Lung (tissue), 10 donors: ENCODE measurements around the gene SSX4. TPM values are rescaled to one million over a fixed set of nuclear protein-coding genes. Genes with fewer than 3 reads are reported as not detected.
"Not testable (repeated sequence)": the region's sequence is repeated elsewhere in the genome, so short reads cannot be mapped to it uniquely, and the experiment has no call there.

Source experiments
- ATAC-seq: fragments of 200-7000 bp; cut with Tn5 transposase; one replicate; pipeline ENCODE4 v1.9.1; 2020; ENCODE audit warnings: moderate number of reproducible peaks; ENCODE audit not compliant: insufficient read depth, low FRiP score
- DNase-seq, 3 donors: peaks; one replicate each; pipeline ENCODE4 v3.0.0-alpha.2; 2013 to 2017
- H3K27ac ChIP-seq, 2 donors: one replicate each; pipeline ENCODE4 v1.5.1; 2013; ENCODE audit warnings: mild to moderate bottlenecking in 2 of 2, moderate library complexity in 2 of 2, control low read depth in 1 of 2, inconsistent platforms in 1 of 2, low read depth in 1 of 2, low read length in 1 of 2
- H3K27me3 ChIP-seq, 3 donors: one replicate each; pipeline ENCODE4 v1.5.1; 2013; ENCODE audit warnings: low read length in 2 of 3; ENCODE audit not compliant: control insufficient read depth in 3 of 3, insufficient read depth in 3 of 3
- H3K36me3 ChIP-seq, 4 donors: one replicate each; pipeline ENCODE4 v1.5.1; 2013; ENCODE audit warnings: low read length in 4 of 4, mild to moderate bottlenecking in 1 of 4, moderate library complexity in 1 of 4; ENCODE audit not compliant: control insufficient read depth in 4 of 4, insufficient read depth in 4 of 4
- H3K4me1 ChIP-seq, 5 donors: one replicate each; pipeline ENCODE4 v1.5.1; 2013; ENCODE audit warnings: low read length in 5 of 5, mild to moderate bottlenecking in 2 of 5, moderate library complexity in 1 of 5; ENCODE audit not compliant: control insufficient read depth in 5 of 5, insufficient read depth in 5 of 5
- H3K4me3 ChIP-seq: one replicate; pipeline ENCODE4 v1.5.1; 2013; ENCODE audit warnings: mild to moderate bottlenecking, control low read depth, moderate library complexity
- H3K9ac ChIP-seq, 2 donors: one replicate each; pipeline ENCODE4 v1.5.1; 2013; ENCODE audit warnings: low read length in 2 of 2, control low read depth in 1 of 2; ENCODE audit not compliant: insufficient read depth in 1 of 2
- H3K9me3 ChIP-seq, 4 donors: one replicate each; pipeline ENCODE4 v1.5.1; 2013; ENCODE audit warnings: low read length in 3 of 4, mild to moderate bottlenecking in 1 of 4, moderate library complexity in 1 of 4; ENCODE audit not compliant: control insufficient read depth in 4 of 4, insufficient read depth in 3 of 4
- WGBS, 2 donors: extraction: QIAGEN DNeasy Blood & Tissue Kit; methylation state at CpG; one replicate each; pipeline ENCODE4 v1.1.7; 2013; 5-methylcytosine and 5-hydroxymethylcytosine counted together
- polyA plus RNA-seq, 2 donors: library from polyadenylated mRNA; stranded (reverse); fragments of 200-250 nt; gene quantifications; one replicate each; pipeline ENCODE4 v1.2.1, GENCODE V29; 2013
- total RNA-seq, 2 donors: library from RNA; depleted of rRNA in 1 of 2; stranded (reverse); fragments of >200 nt in 1 of 2; gene quantifications; one replicate each; pipeline ENCODE4 v1.2.1, GENCODE V29; 2014 to 2021
- donor health status: Bipolar disorder and iron deficiency.
- donor health status: healthy.
- donor health status: DM: yes; HTN: yes; CAD: no.

Gene SSX4
- total and polyA plus RNA-seq, 4 donors: not detected

DNA sequence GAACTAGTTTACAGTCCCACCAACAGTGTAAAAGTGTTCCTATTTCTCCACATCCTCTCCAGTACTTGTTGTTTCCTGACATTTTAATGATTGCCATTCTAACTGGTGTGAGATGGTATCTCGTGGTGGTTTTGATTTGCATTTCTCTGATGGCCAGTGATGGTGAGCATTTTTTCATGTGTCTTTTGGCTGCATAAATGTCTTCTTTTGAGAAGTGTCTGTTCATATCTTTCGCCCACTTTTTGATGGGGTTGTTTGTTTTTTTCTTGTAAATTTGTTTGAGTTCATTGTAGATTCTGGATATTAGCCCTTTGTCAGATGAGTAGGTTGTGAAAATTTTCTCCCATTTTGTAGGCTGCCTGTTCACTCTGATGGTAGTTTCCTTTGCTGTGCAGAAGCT, 13.6 kb downstream of the SSX4 start:
- 71 to 79% methylated on average over 1 of the region's 2 CpGs for WGBS, 2 donors
- H3K9ac ChIP-seq: not testable (repeated sequence)

DNA sequence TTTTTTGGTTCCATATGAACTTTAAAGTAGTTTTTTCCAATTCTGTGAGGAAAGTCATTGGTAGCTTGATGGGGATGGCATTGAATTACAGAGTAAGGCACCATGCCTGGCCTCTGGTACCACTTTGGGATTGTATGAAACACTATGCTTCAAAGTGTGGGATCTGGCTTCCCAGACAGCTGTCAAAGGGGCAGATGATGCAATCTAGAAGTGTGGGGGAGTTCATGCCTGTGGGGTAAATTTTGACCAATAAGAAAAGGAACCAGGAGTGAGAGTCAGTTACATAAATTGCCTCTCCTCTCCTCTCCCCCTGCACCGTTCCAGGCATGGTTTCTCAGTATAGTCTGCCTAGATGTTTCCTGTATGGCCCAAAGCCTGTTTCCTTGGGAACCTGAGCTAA, 14.5 kb downstream of the SSX4 start:
- H3K36me3 ChIP-seq, ATAC-seq: not testable (repeated sequence)

More for the DNA sequence above, 13.6 kb downstream of the SSX4 start:
- not testable (repeated sequence) for H3K27ac ChIP-seq, H3K4me3 ChIP-seq, DNase-seq, H3K27me3 ChIP-seq, H3K4me1 ChIP-seq, ATAC-seq, H3K9me3 ChIP-seq, H3K36me3 ChIP-seq

DNA sequence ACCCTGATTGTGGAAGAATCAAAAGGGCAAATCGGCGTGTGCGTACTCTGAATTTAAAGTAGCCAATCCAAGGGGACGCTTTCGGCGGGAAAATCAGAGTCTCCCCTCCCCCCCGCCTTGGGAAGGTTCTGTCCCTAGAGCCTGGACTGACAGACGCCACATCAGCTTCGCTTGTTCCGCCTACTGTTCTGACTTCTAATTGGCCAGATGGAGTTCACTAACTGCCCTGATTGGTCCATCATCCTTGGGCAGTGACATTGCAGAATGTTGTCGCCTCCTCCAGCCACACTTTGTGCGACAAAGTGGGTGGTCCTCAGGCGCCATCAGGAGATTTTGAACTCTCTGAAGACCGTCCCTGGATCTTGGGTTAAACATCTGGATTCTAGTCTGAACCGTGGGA, 28.5 kb downstream of the SSX4 start, which contains the start of gene SSX4B:
Gene SSX4B, minus strand, starts transcription at position 101 of the 400 bp plus-strand sequence. CDS start 588 bp downstream, outside the sequence.
- H3K9ac ChIP-seq, ATAC-seq, H3K4me1 ChIP-seq, H3K27me3 ChIP-seq, H3K27ac ChIP-seq, H3K4me3 ChIP-seq, DNase-seq, H3K36me3 ChIP-seq, H3K9me3 ChIP-seq: not testable (repeated sequence)
- WGBS, 2 donors: no CpG with 5 or more reads among the region's 15 CpGs

More for the DNA sequence above, 14.5 kb downstream of the SSX4 start:
- not testable (repeated sequence) for H3K9me3 ChIP-seq, H3K27me3 ChIP-seq, H3K9ac ChIP-seq, DNase-seq, H3K4me1 ChIP-seq, H3K27ac ChIP-seq, H3K4me3 ChIP-seq
- 0 to 25% methylated on average over 1 of the region's 1 CpG for WGBS, 2 donors

- no CpG with 5 or more reads among the region's 12 CpGs for WGBS, 2 donors
- H3K9ac ChIP-seq, H3K27me3 ChIP-seq, H3K27ac ChIP-seq, H3K4me3 ChIP-seq, H3K36me3 ChIP-seq, H3K4me1 ChIP-seq, DNase-seq, ATAC-seq, H3K9me3 ChIP-seq: not testable (repeated sequence)
These were observed 43.8 kb downstream of the SSX4 start for GRCh38 chrX:48427027-48427716.

- not testable (repeated sequence) for H3K36me3 ChIP-seq, H3K9ac ChIP-seq, ATAC-seq, H3K27me3 ChIP-seq, H3K4me1 ChIP-seq, DNase-seq, H3K4me3 ChIP-seq, H3K27ac ChIP-seq, H3K9me3 ChIP-seq
- WGBS, 2 donors: 62 to 66% methylated on average over 5 of the region's 5 CpGs
These were observed 46.3 kb downstream of the SSX4 start for GRCh38 chrX:48429606-48430005.

DNA sequence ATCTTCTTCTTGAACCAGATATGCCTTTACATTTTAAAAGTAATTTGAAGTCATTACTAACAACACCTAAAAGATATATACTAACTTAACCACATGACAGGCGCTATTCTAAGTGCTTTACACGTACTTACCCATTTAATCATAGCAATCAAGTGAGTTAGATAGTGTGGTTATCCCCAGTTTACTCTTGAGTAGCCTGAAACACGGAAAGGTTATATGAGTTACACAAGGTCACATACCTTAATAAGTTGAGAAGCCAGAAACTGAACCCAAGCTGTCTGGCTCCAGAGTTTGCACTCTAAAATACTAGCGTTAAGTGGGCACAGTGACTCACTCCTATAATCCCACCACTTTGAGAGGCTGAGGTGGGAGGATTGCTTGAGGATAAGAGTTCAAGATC, 46.8 kb downstream of the SSX4 start:
- not testable (repeated sequence) for H3K9ac ChIP-seq, H3K4me1 ChIP-seq, ATAC-seq, DNase-seq, H3K4me3 ChIP-seq, H3K27ac ChIP-seq, H3K9me3 ChIP-seq, H3K27me3 ChIP-seq, H3K36me3 ChIP-seq
- 64 to 75% methylated on average over 4 of the region's 4 CpGs for WGBS, 2 donors

DNA sequence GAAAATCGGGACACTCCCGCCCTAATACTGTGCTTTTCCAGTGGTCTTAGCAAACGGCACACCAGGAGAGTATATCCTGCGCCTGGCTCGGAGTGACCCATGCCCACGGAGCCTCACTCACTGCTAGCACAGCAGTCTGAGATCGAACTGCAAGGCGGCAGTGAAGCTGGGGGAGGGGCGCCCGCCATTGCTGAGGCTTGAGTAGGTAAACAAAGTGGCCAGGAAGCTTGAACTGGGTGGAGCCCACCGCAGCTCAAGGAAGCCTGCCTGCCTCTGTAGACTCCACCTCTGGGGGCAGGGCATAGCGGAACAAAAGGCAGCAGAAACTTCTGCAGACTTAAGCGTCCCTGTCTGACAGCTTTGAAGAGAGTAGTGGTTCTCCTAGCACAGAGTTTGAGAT, 50.4 kb downstream of the SSX4 start:
- not testable (repeated sequence) for H3K27me3 ChIP-seq, DNase-seq, H3K4me1 ChIP-seq, H3K36me3 ChIP-seq, H3K27ac ChIP-seq, H3K4me3 ChIP-seq, ATAC-seq, H3K9me3 ChIP-seq, H3K9ac ChIP-seq
- WGBS, 2 donors: 76 to 81% methylated on average over 10 to 13 of the region's 13 CpGs
